Kidney (tissue), 14 donors: ENCODE measurements around the gene ABLIM2. TPM values are rescaled to one million over a fixed set of nuclear protein-coding genes. Genes with fewer than 3 reads are reported as not detected.

ENCODE experiments used
- DNase-seq, 5 donors: peaks; one replicate each; pipeline ENCODE4 v3.0.0-alpha.2; 2013 to 2020
- FAIRE-seq: peaks from 2 replicates; lab custom pipeline; 2012; peaks lifted over from hg19 to GRCh38; lab: Jason Lieb, UNC
- H3K27ac ChIP-seq, 2 donors: one replicate each; pipeline ENCODE4 v1.7.0; 2013; ENCODE audit warnings: low read depth in 2 of 2, low read length in 2 of 2, inconsistent platforms in 1 of 2
- H3K27me3 ChIP-seq: one replicate; pipeline ENCODE4 v1.7.1; 2013; ENCODE audit warnings: low read length, inconsistent platforms; ENCODE audit not compliant: control insufficient read depth, insufficient read depth
- H3K36me3 ChIP-seq, 3 donors: one replicate each; pipeline versions ENCODE4 v1.7.0 to v1.7.1; 2013; ENCODE audit warnings: low read length in 3 of 3, control low read depth in 1 of 3, inconsistent platforms in 1 of 3; ENCODE audit not compliant: insufficient read depth in 3 of 3, control insufficient read depth in 2 of 3
- H3K4me1 ChIP-seq, 3 donors: one replicate each; pipeline versions ENCODE4 v1.7.0 to v1.7.1; 2013; ENCODE audit warnings: low read length in 3 of 3, inconsistent platforms in 1 of 3, low read depth in 1 of 3; ENCODE audit not compliant: control insufficient read depth in 2 of 3, insufficient read depth in 2 of 3
- H3K4me3 ChIP-seq, 3 donors: one replicate each; pipeline versions ENCODE4 v1.7.0 to v1.8.1; 2013; ENCODE audit warnings: low read length in 3 of 3, control low read depth in 1 of 3, inconsistent platforms in 1 of 3
- H3K9ac ChIP-seq, 3 donors: one replicate each; pipeline versions ENCODE4 v1.7.0 to v1.7.1; 2013; ENCODE audit warnings: low read length in 3 of 3, control low read depth in 1 of 3, inconsistent platforms in 1 of 3
- H3K9me3 ChIP-seq, 3 donors: one replicate each; pipeline versions ENCODE4 v1.7.0 to v1.7.1; 2013; ENCODE audit warnings: low read length in 3 of 3, control low read depth in 1 of 3, inconsistent platforms in 1 of 3; ENCODE audit not compliant: control insufficient read depth in 2 of 3, insufficient read depth in 1 of 3
- intact Hi-C: fragments of 100-400 bp; cut with DNase I; formaldehyde crosslinking; loops from one replicate; pipeline ENCODE4 v1.11.1; 2022
- polyA plus RNA-seq: library from polyadenylated mRNA; stranded (reverse); fragments of 350-450 nt; fragmentation: Illumina TruSeq; extraction: RNeasy Lipid Tissue Mini Kit (QIAGEN cat#74804); gene quantifications from one replicate; pipeline ENCODE4 v1.2.3, GENCODE V29; 2014; ENCODE audit warnings: low read depth, low replicate concordance; ENCODE audit not compliant: insufficient read depth
- total RNA-seq: library from RNA; stranded (reverse); fragmentation: NEBNext Ultra II Directional; extraction: Animal tissue kit (Norgen Biotek cat#: 25700); gene quantifications from one replicate; pipeline ENCODE4 v1.2.1, GENCODE V29; 2021
- TF ChIP-seq, protein P1 (sequence below): IDR thresholded peaks from 3 replicates; pipeline ENCODE4 v1.5.1; 2012; ENCODE audit warnings: mild to moderate bottlenecking, moderate library complexity, borderline replicate concordance; ENCODE audit not compliant: insufficient read depth; ENCODE audit errors: extremely low read depth
- donor health status: control.
- donor health status: control.
- donor health status: control.
- donor health status: control.
- donor health status: control.
- donor health status: DM: yes; HTN: yes; CAD: no.
- donor health status: Normal renal cell carcinoma (clear cell type).

Gene ABLIM2
- total and polyA plus RNA-seq, 2 donors from 2014 or later = 9.5 to 23.3 TPM

DNA sequence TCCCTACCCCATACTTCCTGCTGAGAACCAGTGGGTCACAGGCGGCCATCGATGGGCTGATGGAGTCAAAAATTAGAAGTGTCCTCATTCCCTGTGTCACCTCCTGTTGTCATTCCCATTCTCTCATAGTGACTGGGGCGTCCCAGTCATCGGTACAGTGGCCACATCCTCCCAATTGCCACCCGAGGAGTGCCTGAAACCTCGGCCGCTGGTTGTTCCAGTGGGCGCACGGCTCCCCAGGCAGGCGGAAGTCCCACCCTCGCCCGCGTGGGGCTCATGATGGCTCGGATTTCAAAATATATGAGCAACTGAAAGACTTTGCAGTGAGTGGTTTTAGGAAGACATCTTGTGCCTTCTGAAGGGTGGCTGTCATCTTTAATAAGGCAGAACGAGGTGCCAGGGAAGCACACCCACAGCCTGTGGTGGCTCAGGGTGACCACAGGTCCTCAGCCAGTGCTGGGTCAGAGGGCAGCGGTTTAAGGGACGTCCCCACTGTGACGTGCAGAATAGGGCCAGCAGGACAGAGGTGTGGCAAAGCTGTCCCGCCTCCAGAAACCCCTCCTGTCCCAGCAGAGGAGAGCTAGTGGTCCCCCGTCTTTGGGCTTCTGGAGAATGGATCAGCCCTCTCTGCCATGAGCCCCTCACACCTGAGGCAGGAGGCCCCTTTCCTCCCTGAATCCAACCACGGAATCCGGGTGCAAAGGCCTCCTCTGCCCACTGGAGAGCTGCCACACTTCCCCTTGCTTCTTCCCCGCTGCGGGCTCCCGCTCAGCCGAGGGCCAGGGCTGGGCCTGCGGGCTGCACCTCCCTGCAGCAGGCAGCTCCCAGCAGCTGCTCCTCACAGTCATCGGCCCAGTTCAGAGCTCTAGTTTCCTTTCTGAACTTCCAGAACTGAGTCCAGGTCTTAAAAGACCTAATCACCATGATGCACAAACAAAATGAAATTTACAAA, 90.4 kb downstream of the ABLIM2 start:
- Histone ChIP-seq H3K9ac (no peak overlapping the region), H3K9me3 (peaks cover 0 to 16% (median 0%) of the 10 kb centered on the region in 3 donors), H3K36me3 (no peaks in the 10 kb centered on the region), H3K4me1 (no peaks in the 10 kb centered on the region), H3K27me3 (no peaks in the 10 kb centered on the region), H3K4me3 (no peak overlapping the region), H3K27ac (no peak overlapping the region)
- peak in 1 of 5 donors; percentile 34 for DNase-seq
- TF ChIP-seq, protein P1, sequence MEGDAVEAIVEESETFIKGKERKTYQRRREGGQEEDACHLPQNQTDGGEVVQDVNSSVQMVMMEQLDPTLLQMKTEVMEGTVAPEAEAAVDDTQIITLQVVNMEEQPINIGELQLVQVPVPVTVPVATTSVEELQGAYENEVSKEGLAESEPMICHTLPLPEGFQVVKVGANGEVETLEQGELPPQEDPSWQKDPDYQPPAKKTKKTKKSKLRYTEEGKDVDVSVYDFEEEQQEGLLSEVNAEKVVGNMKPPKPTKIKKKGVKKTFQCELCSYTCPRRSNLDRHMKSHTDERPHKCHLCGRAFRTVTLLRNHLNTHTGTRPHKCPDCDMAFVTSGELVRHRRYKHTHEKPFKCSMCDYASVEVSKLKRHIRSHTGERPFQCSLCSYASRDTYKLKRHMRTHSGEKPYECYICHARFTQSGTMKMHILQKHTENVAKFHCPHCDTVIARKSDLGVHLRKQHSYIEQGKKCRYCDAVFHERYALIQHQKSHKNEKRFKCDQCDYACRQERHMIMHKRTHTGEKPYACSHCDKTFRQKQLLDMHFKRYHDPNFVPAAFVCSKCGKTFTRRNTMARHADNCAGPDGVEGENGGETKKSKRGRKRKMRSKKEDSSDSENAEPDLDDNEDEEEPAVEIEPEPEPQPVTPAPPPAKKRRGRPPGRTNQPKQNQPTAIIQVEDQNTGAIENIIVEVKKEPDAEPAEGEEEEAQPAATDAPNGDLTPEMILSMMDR = no peak
- intact Hi-C loops = no loop called here
- no peak for FAIRE-seq

DNA sequence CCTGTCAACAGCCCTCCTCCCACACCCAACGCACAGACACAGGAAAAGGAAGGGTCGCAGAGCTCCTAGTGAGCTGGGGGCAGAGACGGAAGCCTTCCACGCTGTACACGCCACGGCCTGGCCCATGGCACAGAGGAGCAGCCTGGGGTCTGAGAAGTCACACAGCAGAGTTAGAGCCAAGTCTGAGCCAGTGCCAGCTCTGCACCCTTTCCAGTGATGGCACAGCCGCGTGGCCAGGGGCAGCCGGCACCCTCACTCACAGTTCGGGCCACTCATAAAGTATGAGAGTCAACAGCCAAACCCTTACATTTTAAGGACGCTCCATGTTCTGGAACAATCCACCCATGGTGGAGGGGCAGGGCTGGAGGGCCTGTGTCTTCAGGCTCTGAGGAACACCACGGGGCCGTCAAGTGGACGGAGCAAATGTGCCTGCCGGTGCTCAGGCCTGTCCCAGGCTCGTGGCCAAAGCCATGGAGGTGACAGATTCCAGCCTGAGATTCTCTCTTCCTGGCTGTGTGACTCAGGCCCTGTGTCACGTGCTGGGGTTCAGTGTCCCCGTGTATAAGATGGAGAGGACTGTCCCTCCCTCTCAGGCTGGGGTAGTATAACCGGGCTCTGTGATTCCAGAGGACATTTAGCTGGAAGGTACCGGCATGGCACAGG, 91.2 kb downstream of the ABLIM2 start:
- TF ChIP-seq, protein P1 = no peak
- Histone ChIP-seq H3K36me3 (no peaks in the 10 kb centered on the region), H3K9me3 (peaks cover 0 to 16% (median 0%) of the 10 kb centered on the region in 3 donors), H3K4me1 (no peaks in the 10 kb centered on the region), H3K27me3 (no peaks in the 10 kb centered on the region), H3K4me3 (no peak overlapping the region), H3K27ac (no peak overlapping the region), H3K9ac (no peak overlapping the region)
- intact Hi-C loops = no loop called here
- DNase-seq (peak in 1 of 5 donors; percentile 62), FAIRE-seq (no peak)

DNA sequence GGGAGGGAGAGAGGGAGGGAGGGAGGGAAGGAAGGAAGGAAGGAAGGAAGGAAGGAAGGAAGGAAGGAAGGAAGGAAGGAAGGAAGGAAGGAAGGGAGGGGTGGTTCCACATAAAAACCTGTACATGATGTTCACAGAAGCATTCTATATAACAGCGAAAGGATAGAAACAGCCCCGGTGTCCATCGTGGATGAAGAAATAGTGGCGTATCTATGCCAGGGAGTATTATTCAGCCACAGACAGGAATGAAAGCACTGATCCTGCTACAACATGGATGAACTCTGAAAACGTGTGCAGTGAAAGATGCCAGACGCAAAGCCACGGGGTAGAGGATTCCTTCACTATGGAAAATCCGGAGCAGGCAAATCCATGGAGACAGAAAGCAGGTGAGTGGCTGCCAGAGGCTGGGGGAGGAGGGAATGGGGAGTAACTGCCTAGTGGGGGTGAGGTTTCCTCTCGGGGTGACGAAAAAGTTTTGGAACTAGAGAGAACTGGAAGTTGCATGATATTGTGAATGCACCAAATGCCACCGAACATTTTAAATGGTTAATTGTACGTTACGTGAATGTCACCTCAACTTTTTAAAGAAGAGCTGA, 92.2 kb downstream of the ABLIM2 start:
- FAIRE-seq = no peak
- intact Hi-C loops = no loop called here
- no peak overlapping the region for H3K4me3 ChIP-seq
- TF ChIP-seq, protein P1 = no peak
- no peak overlapping the region for H3K27ac ChIP-seq
- H3K36me3 ChIP-seq = no peaks in the 10 kb centered on the region
- no peak overlapping the region for H3K9ac ChIP-seq
- peak in 1 of 5 donors; percentile 0 for DNase-seq
- H3K27me3 ChIP-seq = no peaks in the 10 kb centered on the region
- peaks cover 0 to 16% (median 0%) of the 10 kb centered on the region in 3 donors for H3K9me3 ChIP-seq
- no peaks in the 10 kb centered on the region for H3K4me1 ChIP-seq
